ENCODE data around the gene RABGAP1L. TPM values are rescaled to one million over a fixed set of nuclear protein-coding genes. Genes with fewer than 3 reads are reported as not detected.

The RABGAP1L gene
- total and polyA plus RNA-seq, 10 donors, result 30.3 to 125 (median 77.7) TPM

- Histone ChIP-seq H3K4me3 (no peak overlapping the region), H3K9me3 (peaks cover 0 to 9% (median 7%) of the 10 kb centered on the region in 8 donors), H3K4me1 (peaks cover 0 to 8% (median 0%) of the 10 kb centered on the region in 6 donors), H3K36me3 (no peaks in the 10 kb centered on the region), H3K27ac (no peak overlapping the region), H3K27me3 (replicated peaks in 1 of 7) (no peaks in the 10 kb centered on the region)
- DNase-seq, result no peak
- intact Hi-C loops (cut with DNase I; ENCODE audit: low total_unique reads), result no loop called here
- TF ChIP-seq POLR2AphosphoS5 (IDR thresholded peaks at IDR 0.05) (no peak), POLR2A (IDR thresholded peaks at IDR 0.05) (no peak), CTCF (IDR thresholded peaks at IDR 0.05 in 8 of 11, conservative IDR thresholded peaks at IDR 0.05 in 3 of 11) (no peak)
These were observed 752.9 kb downstream of the RABGAP1L start for GRCh38 chr1:174912264-174912663.

- Histone ChIP-seq H3K27me3 (replicated peaks in 1 of 7) (no peaks in the 10 kb centered on the region), H3K9me3 (no peaks in the 10 kb centered on the region), H3K4me1 (peaks cover 0 to 8% (median 0%) of the 10 kb centered on the region in 6 donors), H3K4me3 (no peak overlapping the region), H3K27ac (no peak overlapping the region), H3K36me3 (no peaks in the 10 kb centered on the region)
- no peak for DNase-seq
- intact Hi-C loops (cut with DNase I; ENCODE audit: low total_unique reads), result no loop called here
- WGBS, 5 donors, result 78 to 89% (median 85%) methylated on average over 5 of the region's 5 CpGs
- TF ChIP-seq POLR2A (IDR thresholded peaks at IDR 0.05), result no peak
- no peak for TF ChIP-seq CTCF (IDR thresholded peaks at IDR 0.05 in 8 of 11, conservative IDR thresholded peaks at IDR 0.05 in 3 of 11)
- no peak for TF ChIP-seq POLR2AphosphoS5 (IDR thresholded peaks at IDR 0.05)
These were observed 754.0 kb downstream of the RABGAP1L start for GRCh38 chr1:174913225-174913903.

GRCh38 chr1:174914991-174915390, 755.7 kb downstream of the RABGAP1L start:
- DNase-seq, result no peak
- H3K4me3 ChIP-seq, result no peak overlapping the region
- intact Hi-C loops (cut with DNase I; ENCODE audit: low total_unique reads), result no loop called here
- H3K36me3 ChIP-seq, result no peaks in the 10 kb centered on the region
- WGBS, 5 donors, result 32 to 79% (median 52%) methylated on average over 1 of the region's 1 CpG
- peaks cover 0 to 5% (median under 1%) of the 10 kb centered on the region in 8 donors for H3K9me3 ChIP-seq
- no peaks in the 10 kb centered on the region for H3K27me3 ChIP-seq (replicated peaks in 1 of 7)
- peaks cover 0 to 8% (median 0%) of the 10 kb centered on the region in 6 donors for H3K4me1 ChIP-seq
- TF ChIP-seq POLR2AphosphoS5 (IDR thresholded peaks at IDR 0.05), result no peak
- H3K27ac ChIP-seq, result no peak overlapping the region

GRCh38 chr1:174916846-174917245, 757.5 kb downstream of the RABGAP1L start:
- Histone ChIP-seq H3K27ac (no peak overlapping the region), H3K4me3 (no peak overlapping the region), H3K9me3 (peaks cover 0 to 11% (median 2%) of the 10 kb centered on the region in 8 donors), H3K36me3 (no peaks in the 10 kb centered on the region), H3K27me3 (replicated peaks in 1 of 7) (no peaks in the 10 kb centered on the region), H3K4me1 (peaks cover 0 to 8% (median 0%) of the 10 kb centered on the region in 6 donors)
- WGBS, 5 donors, result 81 to 96% (median 94%) methylated on average over 3 of the region's 3 CpGs
- no peak for TF ChIP-seq CTCF (IDR thresholded peaks at IDR 0.05 in 8 of 11, conservative IDR thresholded peaks at IDR 0.05 in 3 of 11)
- no peak for TF ChIP-seq POLR2AphosphoS5 (IDR thresholded peaks at IDR 0.05)
- TF ChIP-seq POLR2A (IDR thresholded peaks at IDR 0.05), result no peak
- no peak for DNase-seq
- intact Hi-C loops (cut with DNase I; ENCODE audit: low total_unique reads), result no loop called here

Measured in spleen (tissue), 11 donors.